ENCODE results near the gene UTS2B. TPM values are rescaled to one million over a fixed set of nuclear protein-coding genes. Genes with fewer than 3 reads are reported as not detected.

UTS2B gene
- total RNA-seq, 4 donors from 2014 or later = 0.76 TPM; not detected in 3

- no peaks in the 10 kb centered on the region for H3K4me1 ChIP-seq
- intact Hi-C loops (cut with DNase I; ENCODE audit: low total_unique reads) = no loop called here
- no peak overlapping the region for H3K27ac ChIP-seq
- no peak for TF ChIP-seq CTCF (IDR thresholded peaks at IDR 0.05)
- no peak for TF ChIP-seq POLR2A (IDR thresholded peaks at IDR 0.05)
- DNase-seq = no peak
- H3K27me3 ChIP-seq = no peaks in the 10 kb centered on the region
- no peak overlapping the region for H3K4me3 ChIP-seq
- no peaks in the 10 kb centered on the region for H3K9me3 ChIP-seq
- H3K36me3 ChIP-seq = no peaks in the 10 kb centered on the region
Measured at GRCh38 chr3:191316876-191317603, 13.3 kb downstream of the UTS2B start.

GRCh38 chr3:191314109-191314728 is 16.1 kb downstream of the UTS2B start:
- Histone ChIP-seq H3K9me3 (no peaks in the 10 kb centered on the region), H3K4me1 (no peaks in the 10 kb centered on the region), H3K4me3 (no peak overlapping the region), H3K27ac (no peak overlapping the region), H3K36me3 (no peaks in the 10 kb centered on the region), H3K27me3 (no peaks in the 10 kb centered on the region)
- TF ChIP-seq CTCF (IDR thresholded peaks at IDR 0.05) (no peak), POLR2A (IDR thresholded peaks at IDR 0.05) (no peak)
- DNase-seq = no peak
- intact Hi-C loops (cut with DNase I; ENCODE audit: low total_unique reads) = no loop called here

GRCh38 chr3:191313296-191313695 is 17.0 kb downstream of the UTS2B start:
- H3K9me3 ChIP-seq = no peaks in the 10 kb centered on the region
- DNase-seq = no peak
- no peak overlapping the region for H3K27ac ChIP-seq
- H3K4me1 ChIP-seq = no peaks in the 10 kb centered on the region
- no peaks in the 10 kb centered on the region for H3K36me3 ChIP-seq
- no peak overlapping the region for H3K4me3 ChIP-seq
- TF ChIP-seq POLR2A (IDR thresholded peaks at IDR 0.05) (no peak), CTCF (IDR thresholded peaks at IDR 0.05) (no peak)
- intact Hi-C loops (cut with DNase I; ENCODE audit: low total_unique reads) = no loop called here
- H3K27me3 ChIP-seq = no peaks in the 10 kb centered on the region

GRCh38 chr3:191307341-191307740 is 23.0 kb downstream of the UTS2B start:
- H3K9me3 ChIP-seq = no peaks in the 10 kb centered on the region
- no peak overlapping the region for H3K4me3 ChIP-seq
- H3K36me3 ChIP-seq = no peaks in the 10 kb centered on the region
- H3K27me3 ChIP-seq = no peaks in the 10 kb centered on the region
- TF ChIP-seq POLR2A (IDR thresholded peaks at IDR 0.05) = no peak
- TF ChIP-seq CTCF (IDR thresholded peaks at IDR 0.05) = no peak
- no peak overlapping the region for H3K27ac ChIP-seq
- intact Hi-C loops (cut with DNase I; ENCODE audit: low total_unique reads) = no loop called here
- DNase-seq = no peak
- H3K4me1 ChIP-seq = no peaks in the 10 kb centered on the region

GRCh38 chr3:191306428-191306827 is 23.9 kb downstream of the UTS2B start:
- DNase-seq = no peak
- TF ChIP-seq CTCF (IDR thresholded peaks at IDR 0.05) (no peak), POLR2A (IDR thresholded peaks at IDR 0.05) (no peak)
- H3K36me3 ChIP-seq = no peaks in the 10 kb centered on the region
- intact Hi-C loops (cut with DNase I; ENCODE audit: low total_unique reads) = no loop called here
- no peak overlapping the region for H3K4me3 ChIP-seq
- no peaks in the 10 kb centered on the region for H3K27me3 ChIP-seq
- H3K4me1 ChIP-seq = no peaks in the 10 kb centered on the region
- H3K9me3 ChIP-seq = no peaks in the 10 kb centered on the region
- H3K27ac ChIP-seq = no peak overlapping the region

Measured in uterus (tissue), 4 donors.